HepG2 (cell line): Measurements from ENCODE around the gene FBF1. TPM values are rescaled to one million over a fixed set of nuclear protein-coding genes. Genes with fewer than 3 reads are reported as not detected.

ENCODE experiments used
- CTCF ChIP-seq: sonication (generic); formaldehyde crosslinking; IDR thresholded peaks from 2 replicates; pipeline ENCODE4 v1.5.0; 2020; ENCODE audit warnings: mild to moderate bottlenecking, missing genetic modification reagents, moderate library complexity
- GPBP1L1 ChIP-seq: sonication (generic); formaldehyde crosslinking; IDR thresholded peaks from 2 replicates; pipeline ENCODE4 v1.5.0; 2020; ENCODE audit warnings: mild to moderate bottlenecking, missing genetic modification reagents
- IRF1 ChIP-seq: sonication (generic); formaldehyde crosslinking; IDR thresholded peaks from 2 replicates; pipeline ENCODE4 v1.4.0; 2020; ENCODE audit warnings: low read depth, mild to moderate bottlenecking, missing genetic modification reagents
- JUNB ChIP-seq: sonication (generic); formaldehyde crosslinking; IDR thresholded peaks from 2 replicates; pipeline ENCODE4 v1.8.0; 2022; ENCODE audit warnings: missing genetic modification reagents, mild to moderate bottlenecking, borderline replicate concordance
- KDM3A ChIP-seq: IDR thresholded peaks from 2 replicates; pipeline ENCODE4 v1.6.1; 2018; ENCODE audit warnings: low read depth, missing compliant biosample characterization
- KLF13 ChIP-seq: sonication (generic); formaldehyde crosslinking; IDR thresholded peaks from 2 replicates; pipeline ENCODE4 v1.4.0; 2020; ENCODE audit warnings: mild to moderate bottlenecking, missing genetic modification reagents
- MAZ ChIP-seq, 2 experiments: sonication (generic) in 1 of 2; formaldehyde crosslinking in 1 of 2; IDR thresholded peaks; 2 replicates each; pipeline versions ENCODE4 v1.5.0 to v1.6.1; 2012 to 2020; ENCODE audit warnings: low read depth in 2 of 2, mild to moderate bottlenecking in 2 of 2, borderline replicate concordance in 1 of 2, improper control_type of control experiment in 1 of 2, low read length in 1 of 2, missing genetic modification reagents in 1 of 2, moderate library complexity in 1 of 2
- PAWR ChIP-seq: sonication (generic); formaldehyde crosslinking; IDR thresholded peaks from 2 replicates; pipeline ENCODE4 v1.4.0; 2020; ENCODE audit warnings: missing genetic modification reagents, mild to moderate bottlenecking, borderline replicate concordance
- PREB ChIP-seq: sonication (generic); formaldehyde crosslinking; IDR thresholded peaks from 2 replicates; pipeline ENCODE4 v1.4.0; 2020; ENCODE audit warnings: missing genetic modification reagents
- SMAD3 ChIP-seq: sonication (generic); formaldehyde crosslinking; IDR thresholded peaks from 2 replicates; pipeline ENCODE4 v1.4.0; 2020; ENCODE audit warnings: missing genetic modification reagents
- TBX3 ChIP-seq: fragments of 450-650 bp; IDR thresholded peaks from 2 replicates; pipeline ENCODE4 v1.6.1; 2017; ENCODE audit warnings: antibody characterized with exemption, mild to moderate bottlenecking, inconsistent platforms, borderline replicate concordance
- TSC22D2 ChIP-seq: sonication (generic); formaldehyde crosslinking; IDR thresholded peaks from 2 replicates; pipeline ENCODE4 v1.5.1; 2020; ENCODE audit warnings: missing genetic modification reagents, mild to moderate bottlenecking, borderline replicate concordance
- ZBTB7B ChIP-seq: sonication (generic); formaldehyde crosslinking; IDR thresholded peaks from 2 replicates; pipeline ENCODE4 v1.4.0; 2020; ENCODE audit warnings: missing genetic modification reagents
- ZFP37 ChIP-seq: sonication (generic); formaldehyde crosslinking; IDR thresholded peaks from 2 replicates; pipeline ENCODE4 v1.4.0; 2020; ENCODE audit warnings: missing genetic modification reagents, borderline replicate concordance
- ZFY ChIP-seq: sonication (generic); formaldehyde crosslinking; IDR thresholded peaks from 2 replicates; pipeline ENCODE4 v1.4.0; 2020; ENCODE audit warnings: missing genetic modification reagents
- ZNF253 ChIP-seq: sonication (generic); formaldehyde crosslinking; IDR thresholded peaks from 2 replicates; pipeline ENCODE4 v1.8.0; 2022; ENCODE audit warnings: mild to moderate bottlenecking, missing genetic modification reagents, borderline replicate concordance
- ZNF276 ChIP-seq: sonication (generic); formaldehyde crosslinking; IDR thresholded peaks from 2 replicates; pipeline ENCODE4 v1.4.0; 2020; ENCODE audit warnings: mild to moderate bottlenecking, low read depth, missing genetic modification reagents
- ZNF550 ChIP-seq: sonication (generic); formaldehyde crosslinking; IDR thresholded peaks from 2 replicates; pipeline ENCODE4 v1.4.0; 2020; ENCODE audit warnings: mild to moderate bottlenecking, missing genetic modification reagents, borderline replicate concordance
- ZNF672 ChIP-seq: sonication (generic); formaldehyde crosslinking; IDR thresholded peaks from 2 replicates; pipeline ENCODE4 v1.8.1; 2022; ENCODE audit warnings: missing genetic modification reagents
- ZNF747 ChIP-seq: sonication (generic); formaldehyde crosslinking; IDR thresholded peaks from 2 replicates; pipeline ENCODE4 v1.8.1; 2023; ENCODE audit warnings: missing genetic modification reagents, mild to moderate bottlenecking, borderline replicate concordance
- ZNF790 ChIP-seq: sonication (generic); formaldehyde crosslinking; IDR thresholded peaks from 2 replicates; pipeline ENCODE4 v1.8.0; 2022; ENCODE audit warnings: missing genetic modification reagents, mild to moderate bottlenecking, borderline replicate concordance
- polyA plus RNA-seq, 8 experiments: library from polyadenylated mRNA; depleted of rRNA in 3 of 8; stranded (reverse) in 7 of 8; unstranded in 1 of 8; fragments of >200 nt; fragmentation: Illumina TruSeq in 4 of 8; extraction: Trizol in 4 of 8; gene quantifications; 2 replicates each; pipeline versions ENCODE4 v1.2.1 to v1.2.3, GENCODE V29; 2011 to 2016; ENCODE audit warnings: low read depth in 4 of 8, missing spikeins in 1 of 8, mixed read lengths in 1 of 8; ENCODE audit not compliant: insufficient read depth in 1 of 8
- total RNA-seq, 5 experiments: library from RNA; depleted of rRNA; stranded (reverse); fragments of >200 nt; fragmentation: Illumina TruSeq; extraction: Trizol; gene quantifications; 2 replicates each; pipeline ENCODE4 v1.2.3, GENCODE V29; 2016; ENCODE audit warnings: low read depth in 1 of 5

The FBF1 gene
- total and polyA plus RNA-seq, 2 of the 13 experiments (the other 11 are each of a cell fraction or from before 2014, with no cell fraction given) = 2.4 to 8.1 TPM

GRCh38 chr17:75878174-75878998 is 62.5 kb downstream of the FBF1 start, which contains the start of gene TRIM47 (continued):
- TF ChIP-seq ZNF550 (CRISPR knock-in tag) (no peak), PREB (CRISPR knock-in tag) (peak; percentile 37; the same call in 1 of the 2 replicates), IRF1 (CRISPR knock-in tag) (no peak), PAWR (CRISPR knock-in tag) (peak; percentile 84; the same call in 1 of the 2 replicates), TSC22D2 (CRISPR knock-in tag) (no peak; the same call in 1 of the 2 replicates), ZFY (CRISPR knock-in tag) (peak; percentile 80), ZFP37 (CRISPR knock-in tag) (no peak), ZNF747 (CRISPR knock-in tag) (no peak; the same call in none of the 2 replicates), JUNB (no peak), SMAD3 (CRISPR knock-in tag) (peak; percentile 74; the same call in 1 of the 2 replicates), CTCF (CRISPR knock-in tag) (no peak; the same call in none of the 2 replicates), ZBTB7B (peak; percentile 98), KLF13 (CRISPR knock-in tag) (no peak), KDM3A (CRISPR knock-in tag) (peak; percentile 45; the same call in 1 of the 2 replicates), ZNF672 (CRISPR knock-in tag) (no peak), ZNF276 (CRISPR knock-in tag) (peak; percentile 42; the same call in 1 of the 2 replicates), ZNF253 (no peak), ZNF790 (CRISPR knock-in tag) (peak; percentile 72; the same call in 1 of the 2 replicates), TBX3 (peak; percentile 88), MAZ (IDR thresholded peaks at IDR 0.05; ENCODE audit: borderline replicate concordance, low read depth, low read length) (peak; percentile 58; the same call in 1 of the 2 replicates), MAZ (CRISPR knock-in tag; IDR thresholded peaks at IDR 0.05; ENCODE audit: low read depth) (no peak; the same call in 1 of the 2 replicates), GPBP1L1 (CRISPR knock-in tag) (no peak)
